HG03565 (cell line): ENCODE data around the gene CDCA8.
"Not testable (repeated sequence)": the region's sequence is repeated elsewhere in the genome, so short reads cannot be mapped to it uniquely, and the experiment has no call there.

Source experiments
- ATAC-seq: cut with Tn5 transposase; IDR thresholded peaks from one replicate; pipeline ENCODE4 v1.9.1; 2021; ENCODE audit warnings: mild to moderate bottlenecking, moderate library complexity; ENCODE audit not compliant: unreplicated experiment

CDCA8 gene

DNA sequence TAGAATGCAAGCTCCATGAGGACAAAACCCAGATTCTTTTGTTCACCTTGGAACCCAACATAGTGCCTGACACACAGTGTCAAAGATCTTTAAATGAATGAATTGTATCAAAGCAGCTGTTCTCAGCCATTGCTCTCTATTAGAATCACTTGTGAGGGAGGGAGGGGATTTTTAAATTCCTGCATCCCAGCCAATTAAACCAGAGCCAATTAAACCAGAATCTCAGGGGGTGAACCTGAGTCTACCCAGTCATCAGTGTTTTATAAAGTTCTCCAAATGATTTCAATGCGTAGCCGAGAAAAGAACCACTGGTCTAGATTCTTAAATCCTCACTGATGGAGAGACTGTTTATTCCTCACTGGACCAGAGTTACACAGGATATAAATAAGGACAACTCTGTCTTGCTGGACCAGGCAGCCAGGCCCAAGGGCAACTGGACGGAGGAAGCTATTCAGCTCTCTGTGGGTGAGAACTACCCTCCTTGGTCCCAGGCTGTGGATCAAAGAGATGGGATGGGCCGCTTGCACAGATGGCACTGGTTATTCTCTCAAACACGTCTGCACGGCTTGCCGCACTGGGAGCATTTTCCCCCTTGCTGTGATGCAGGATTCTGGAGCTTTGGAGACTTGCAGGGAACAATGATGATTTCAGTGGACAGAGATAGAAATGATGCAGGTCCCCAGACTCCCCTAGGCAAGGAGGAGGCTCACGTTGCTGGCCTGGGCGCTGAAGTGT is 20.0 kb upstream of the CDCA8 start:
- ATAC-seq: no peak

DNA sequence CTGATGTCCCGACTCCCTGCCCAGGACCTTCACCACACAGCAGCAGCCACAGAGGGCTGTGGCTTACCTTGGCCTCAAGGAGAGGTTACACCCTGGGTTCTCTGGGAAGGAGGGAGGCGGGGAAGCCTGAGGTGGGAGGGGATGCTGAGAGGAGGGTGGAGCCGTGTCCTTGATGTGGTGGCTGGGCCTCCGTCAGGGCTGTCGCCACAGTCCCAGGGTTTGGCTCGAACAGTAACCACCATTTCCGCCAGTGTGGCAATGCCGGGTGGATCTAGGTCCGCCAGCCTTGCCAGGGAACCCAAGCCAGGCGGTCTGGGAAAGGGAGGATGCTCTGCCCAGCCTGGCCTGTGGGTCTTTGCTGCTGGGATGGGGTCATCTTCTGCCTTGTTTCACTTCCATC is 18.4 kb upstream of the CDCA8 start:
- ATAC-seq: no peak

DNA sequence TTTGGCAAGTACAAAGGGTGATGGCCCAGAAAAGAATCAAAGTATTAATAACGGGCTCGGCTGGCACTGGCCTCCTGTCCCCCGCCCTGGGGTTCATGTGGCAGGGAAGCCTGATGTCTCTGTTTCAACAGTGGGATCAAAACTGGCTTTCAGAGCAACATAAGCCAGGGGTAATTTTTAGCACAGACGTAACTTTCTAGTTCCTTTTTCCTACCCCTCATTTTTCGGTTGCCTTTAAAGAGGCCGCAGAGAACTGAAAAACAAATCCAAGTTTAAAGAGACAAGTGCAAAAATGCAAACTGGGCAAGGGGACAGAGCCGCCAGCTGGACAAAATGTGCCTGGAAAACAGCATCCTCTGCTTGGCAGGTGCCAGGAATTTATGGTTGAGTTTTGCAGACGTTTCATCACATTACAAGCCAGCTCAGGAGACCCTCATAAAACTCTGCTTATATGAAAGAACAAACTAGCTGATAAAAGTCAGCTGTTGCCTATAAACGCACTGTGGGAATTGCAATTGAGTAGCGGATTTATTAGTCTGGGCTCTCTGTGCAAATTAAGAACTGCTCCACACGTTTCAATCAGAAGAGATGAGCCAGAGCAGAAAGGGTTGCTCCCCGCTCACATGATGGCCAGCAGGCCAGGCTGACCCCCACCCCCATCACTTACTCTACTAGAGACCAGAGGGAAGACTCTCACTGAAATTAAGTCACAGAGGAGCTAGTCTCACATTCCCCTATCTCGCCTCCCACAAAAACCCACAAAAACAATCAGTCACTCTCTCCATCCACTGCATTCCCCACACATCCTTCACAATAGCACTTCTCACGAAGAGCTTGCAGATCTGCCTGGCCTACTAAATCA is 15.8 kb upstream of the CDCA8 start:
- ATAC-seq: no peak

DNA sequence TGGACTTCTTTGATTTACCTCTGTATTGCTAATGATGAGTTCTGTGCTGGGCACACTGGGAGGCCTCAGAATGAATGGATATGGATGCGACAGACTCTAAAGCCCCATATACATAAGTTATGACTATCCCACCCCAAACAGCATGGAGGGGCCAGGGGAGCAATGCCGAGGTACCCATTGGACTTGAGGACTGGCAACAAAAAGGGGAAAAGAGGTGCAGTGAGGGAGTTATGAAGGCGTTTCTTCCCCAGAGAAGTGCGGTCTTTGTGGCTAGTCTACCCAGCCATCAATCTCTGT is 15.2 kb upstream of the CDCA8 start:
- no peak for ATAC-seq

DNA sequence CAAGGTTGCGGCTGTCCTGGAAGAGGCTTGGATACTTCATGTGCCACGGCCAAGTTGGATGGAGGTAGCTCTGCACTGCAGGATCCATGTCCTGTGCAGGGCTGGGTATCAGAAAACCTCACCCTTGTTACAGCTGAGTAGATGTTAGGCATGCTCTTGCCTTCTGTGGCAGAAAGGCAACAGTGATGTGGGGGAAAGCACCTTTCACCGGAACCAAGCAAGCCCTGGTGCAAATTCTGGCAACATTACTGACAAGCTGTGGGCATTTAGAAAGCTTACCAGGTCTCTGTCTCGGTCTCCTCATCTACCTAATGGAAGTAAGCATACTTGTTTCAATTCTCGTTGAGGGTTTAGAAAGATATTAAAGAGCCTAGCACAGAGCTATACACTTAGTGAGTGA is 14.5 kb upstream of the CDCA8 start:
- no peak for ATAC-seq

DNA sequence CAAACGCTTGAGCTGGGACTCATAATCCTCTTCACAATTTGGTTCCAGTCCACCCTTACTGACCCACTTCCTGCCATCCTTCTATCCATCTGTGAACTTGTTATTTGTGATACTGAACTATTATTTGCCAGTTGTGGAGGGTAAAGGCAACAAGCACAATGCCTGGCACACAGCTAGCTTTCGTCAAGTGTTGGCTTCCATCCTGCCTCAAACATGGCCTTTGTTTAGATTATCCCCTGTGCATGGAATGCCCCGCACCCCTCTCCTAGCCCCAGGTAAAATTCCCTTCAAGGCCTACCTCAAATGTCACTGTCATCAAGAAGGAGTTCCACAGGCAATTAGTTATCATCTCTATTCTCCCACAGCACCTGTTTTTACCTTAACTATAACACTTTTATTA is 11.4 kb upstream of the CDCA8 start:
- no peak for ATAC-seq

DNA sequence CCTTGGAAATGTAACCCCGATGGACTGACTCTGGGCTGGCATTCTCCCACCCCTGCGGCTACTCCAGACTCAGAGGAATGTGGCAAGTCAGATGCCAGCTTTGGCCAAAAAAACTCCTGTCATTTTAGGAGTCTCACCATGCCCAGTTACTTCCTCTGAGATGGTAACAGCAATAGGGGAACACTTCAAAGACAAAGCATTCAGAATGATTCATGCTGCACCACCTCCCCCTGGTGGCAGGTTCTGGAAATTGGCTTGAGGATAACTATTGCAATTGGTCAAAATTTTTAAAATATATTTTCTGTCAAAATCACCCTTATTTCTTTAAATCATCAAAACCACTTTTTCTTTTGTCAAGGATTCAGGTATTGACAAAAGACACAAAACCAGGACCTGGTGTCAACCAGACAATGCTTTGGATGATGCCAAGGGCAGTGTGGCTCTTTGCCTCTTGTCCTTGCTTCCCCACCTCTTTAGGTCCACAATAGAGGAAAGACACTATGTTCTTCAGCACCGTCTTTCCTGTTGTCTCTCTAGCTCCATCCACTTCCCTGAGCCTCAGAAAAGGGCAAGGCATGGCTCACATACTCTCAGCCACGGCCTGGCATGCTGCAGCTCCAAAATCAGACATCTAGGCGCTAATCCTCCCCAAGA is 9.9 kb upstream of the CDCA8 start:
- ATAC-seq: no peak

DNA sequence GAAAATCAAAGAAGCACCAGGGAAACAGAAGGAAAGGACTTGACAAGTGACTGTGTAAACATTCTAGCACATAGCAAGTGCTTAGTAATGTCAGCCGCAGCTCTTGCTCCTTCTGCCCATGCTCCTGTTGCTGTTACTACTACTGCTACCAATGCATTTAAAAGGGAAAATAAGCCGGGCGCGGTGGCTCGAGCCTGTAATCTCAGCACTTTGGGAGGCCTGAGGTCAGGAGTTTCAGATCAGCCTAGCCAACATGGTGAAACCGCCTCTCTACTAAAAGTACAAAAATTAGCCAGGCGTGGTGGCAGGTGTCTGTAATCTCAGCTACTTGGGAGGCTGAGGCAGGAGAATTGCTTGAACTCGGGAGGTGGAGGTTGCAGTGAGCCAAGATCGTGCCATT is 8.1 kb upstream of the CDCA8 start:
- not testable (repeated sequence) for ATAC-seq

DNA sequence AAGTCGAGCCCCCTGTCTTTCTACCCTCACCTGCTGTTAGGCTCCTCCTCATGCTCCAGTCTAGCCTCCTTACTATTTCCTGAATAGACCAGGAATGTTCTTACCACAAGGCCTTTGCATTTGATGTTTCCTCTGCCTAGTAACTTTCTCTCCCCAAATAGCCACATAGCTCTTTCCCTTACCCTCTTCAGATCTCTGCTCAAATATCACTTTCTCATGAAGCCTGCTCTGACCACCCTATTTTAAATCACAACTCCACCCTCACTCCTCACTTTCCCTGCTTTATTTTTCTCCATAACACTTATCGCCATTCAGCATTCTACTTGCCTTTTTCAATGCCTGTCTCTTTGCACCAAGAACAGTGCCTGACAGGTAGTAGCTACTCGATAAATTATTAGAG is 6.6 kb upstream of the CDCA8 start:
- no peak for ATAC-seq

DNA sequence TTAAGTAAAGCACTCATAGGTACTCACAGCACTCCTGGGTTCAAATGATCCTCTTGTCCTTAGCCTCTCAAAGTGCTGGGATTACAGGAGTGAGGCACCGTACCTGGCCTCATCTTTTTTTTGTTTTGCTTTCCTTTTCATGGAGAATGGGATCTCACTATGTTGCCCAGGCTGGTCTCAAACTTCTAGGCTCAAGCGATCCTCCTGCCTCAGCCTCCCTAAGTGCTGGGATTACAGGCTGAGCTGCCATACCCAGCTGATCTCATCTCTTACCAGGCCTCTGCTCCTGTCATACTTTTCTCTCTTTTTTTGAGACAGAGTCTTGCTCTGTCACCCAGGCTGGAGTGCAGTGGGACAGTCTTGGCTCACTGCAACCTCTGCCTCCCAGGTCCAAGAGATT is 4.6 kb upstream of the CDCA8 start:
- not testable (repeated sequence) for ATAC-seq

DNA sequence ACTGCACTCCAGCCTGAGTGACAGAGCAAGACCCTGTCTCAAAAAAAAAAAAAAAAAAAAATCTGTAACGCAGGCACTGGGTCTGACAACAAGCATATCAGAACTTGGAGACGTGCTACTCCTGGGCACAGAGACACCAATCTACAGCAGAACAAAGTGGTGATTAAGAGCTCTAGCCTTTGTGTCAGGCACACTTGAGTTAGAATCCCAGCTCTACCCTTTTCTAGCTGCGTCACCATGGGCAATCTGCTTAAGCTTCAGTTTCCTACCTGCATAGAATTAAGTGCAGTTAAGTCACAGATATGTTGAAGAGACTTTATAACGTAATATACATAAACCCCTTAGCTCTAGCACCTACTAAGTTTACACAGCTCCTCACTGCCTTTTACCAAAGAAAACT is 3.4 kb upstream of the CDCA8 start:
- ATAC-seq: no peak

DNA sequence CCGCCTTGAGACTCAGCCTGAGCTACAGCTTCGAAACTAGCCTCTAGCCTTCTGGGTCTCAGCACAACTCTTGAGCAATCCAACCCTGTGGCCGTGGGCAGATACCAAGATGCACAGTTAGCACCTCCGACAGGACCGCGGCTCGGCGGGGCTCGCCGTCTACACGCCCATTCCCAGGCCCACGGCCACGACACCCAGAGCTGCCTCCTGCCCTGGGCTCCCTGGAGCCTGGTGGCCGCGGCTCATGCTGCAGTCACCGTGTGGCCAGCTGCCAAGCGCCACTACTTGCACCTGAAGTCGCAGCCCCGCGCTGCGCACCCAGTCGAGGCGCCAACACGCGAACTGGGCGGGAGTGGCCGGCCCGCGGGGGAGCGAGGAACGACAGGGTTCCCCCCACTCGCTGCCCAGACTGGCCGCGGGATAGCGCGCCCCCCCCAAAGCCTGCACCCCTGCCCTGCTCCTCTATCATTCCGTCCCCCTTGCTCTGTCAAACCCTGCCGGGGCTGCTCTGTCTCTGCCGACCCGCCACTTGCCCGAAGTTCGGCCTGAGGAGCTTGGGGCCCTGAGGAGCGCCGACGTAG is 729 bp upstream of the CDCA8 start:
- no peak for ATAC-seq

DNA sequence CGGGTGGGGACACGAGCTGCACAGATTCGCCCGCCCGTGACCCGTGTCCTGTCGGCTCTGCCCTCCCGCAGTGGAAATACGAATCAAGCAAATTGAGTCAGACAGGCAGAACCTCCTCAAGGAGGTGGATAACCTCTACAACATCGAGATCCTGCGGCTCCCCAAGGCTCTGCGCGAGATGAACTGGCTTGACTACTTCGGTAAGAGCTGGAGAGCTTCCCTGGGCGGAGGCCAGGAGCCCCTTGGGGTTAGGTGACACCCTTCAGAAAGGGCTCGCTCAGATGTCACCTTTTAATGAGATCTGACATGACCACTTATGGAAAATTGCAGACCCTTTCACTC is 489 bp downstream of the CDCA8 start:
- no peak for ATAC-seq

DNA sequence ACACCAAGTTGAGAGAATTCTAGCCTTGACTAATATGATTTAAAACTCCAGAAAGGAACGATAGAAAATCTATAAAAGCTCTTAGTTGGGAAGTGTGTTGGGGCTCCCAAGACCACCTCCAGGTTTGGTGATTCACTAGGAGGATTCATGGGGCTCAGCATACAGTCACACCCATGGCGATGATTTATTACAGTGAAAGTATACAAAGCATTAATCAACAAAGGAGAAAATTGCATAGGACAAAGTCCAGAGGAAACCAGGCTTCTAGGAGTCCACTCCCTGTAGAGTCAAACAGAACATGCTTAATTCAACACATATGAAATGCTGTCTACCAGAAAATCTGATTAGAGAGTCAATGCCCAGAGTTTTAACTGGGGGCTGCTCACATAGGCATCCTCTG is 4.8 kb downstream of the CDCA8 start:
- no peak for ATAC-seq

DNA sequence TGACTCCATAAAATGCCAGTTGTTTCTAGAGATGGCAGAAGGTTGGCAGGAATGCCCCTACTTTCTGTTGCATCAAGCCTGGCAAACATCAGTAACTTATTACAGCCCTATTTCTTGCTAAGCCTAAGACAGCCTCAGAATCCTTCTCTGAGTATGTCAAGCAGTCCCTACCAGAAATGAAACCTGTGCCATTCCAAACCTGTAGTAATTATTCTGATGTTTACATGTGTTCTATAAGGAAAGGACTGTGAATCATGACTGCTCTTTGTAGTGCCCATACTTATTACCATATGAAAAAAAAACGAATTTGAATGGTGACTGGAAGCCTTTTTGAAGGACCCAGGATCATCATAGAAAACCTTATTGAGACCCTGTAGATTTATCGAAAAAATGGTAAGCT is 5.4 kb downstream of the CDCA8 start:
- ATAC-seq: no peak

DNA sequence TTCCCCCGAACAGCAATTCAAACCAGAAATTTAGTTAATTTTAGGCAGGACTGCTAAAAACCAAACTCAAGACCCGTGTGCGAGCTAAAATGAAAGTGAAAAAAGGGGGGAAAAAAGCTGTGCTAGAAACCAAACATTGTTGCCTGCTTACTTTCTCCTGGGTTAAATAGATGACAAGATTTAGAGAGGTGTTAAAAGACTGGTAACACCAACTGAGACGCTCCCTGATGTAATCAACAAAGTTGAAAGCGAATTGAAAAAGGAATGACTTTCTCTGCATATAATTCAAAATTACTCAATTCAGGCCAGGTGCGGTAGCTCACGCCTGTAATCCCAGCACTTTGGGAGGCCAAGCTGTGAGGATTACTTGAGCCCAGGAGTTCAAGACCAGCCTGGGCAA is 6.8 kb downstream of the CDCA8 start:
- ATAC-seq: no peak

DNA sequence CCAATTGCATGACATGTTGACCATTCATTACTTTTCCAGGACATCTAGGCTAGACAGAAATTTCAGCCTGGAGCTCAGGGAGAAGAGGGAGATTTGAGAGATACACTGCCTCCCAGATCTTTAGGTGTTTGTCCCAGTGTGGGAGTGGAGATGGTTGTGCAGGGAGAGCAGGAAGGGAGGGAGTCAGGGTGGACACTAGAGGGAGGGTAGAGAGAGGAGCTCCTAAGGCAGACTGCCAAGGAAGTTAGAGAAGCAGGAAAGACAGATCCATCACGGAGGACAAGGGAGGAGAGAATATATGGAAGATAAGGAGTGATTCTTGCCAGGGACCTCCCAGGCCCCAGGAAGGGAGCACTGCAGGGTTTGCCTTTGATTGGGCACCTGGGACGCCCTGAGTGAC is 8.7 kb downstream of the CDCA8 start:
- ATAC-seq: no peak

DNA sequence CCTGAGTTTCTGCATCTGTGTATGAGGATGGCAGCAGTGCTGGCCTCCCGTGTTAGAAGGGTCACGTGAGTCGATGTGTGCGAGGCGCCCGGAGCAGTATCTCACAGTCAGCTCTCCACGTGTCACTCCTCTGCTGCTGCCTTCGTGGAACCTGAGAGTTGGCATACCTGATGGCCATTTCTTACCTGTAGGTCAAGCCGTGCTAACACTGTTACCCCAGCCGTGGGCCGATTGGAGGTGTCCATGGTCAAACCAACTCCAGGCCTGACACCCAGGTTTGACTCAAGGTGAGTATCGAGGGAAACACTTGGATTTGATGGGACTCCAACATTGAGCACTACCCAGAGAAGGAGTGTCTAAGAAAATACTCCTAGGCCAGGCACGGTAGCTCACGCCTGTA is 10.7 kb downstream of the CDCA8 start:
- no peak for ATAC-seq

DNA sequence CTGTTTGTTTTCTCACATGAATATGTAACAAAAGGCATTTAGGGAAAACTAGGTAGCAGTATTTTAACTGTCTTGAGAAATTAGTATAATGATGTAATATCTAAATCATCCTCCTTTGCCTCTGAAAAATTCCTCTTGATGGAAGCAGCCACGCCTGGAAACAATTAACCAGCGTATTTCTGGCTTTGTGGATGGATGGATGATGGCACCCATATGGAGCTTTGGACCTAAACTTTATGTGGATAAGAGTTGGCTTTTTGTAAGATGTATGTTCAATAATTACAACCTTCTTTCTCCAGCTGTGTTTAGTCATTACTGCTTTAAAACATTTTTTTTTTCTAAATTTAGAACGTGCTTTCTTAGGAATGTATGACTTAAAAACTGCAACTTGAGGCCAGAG is 12.7 kb downstream of the CDCA8 start:
- no peak for ATAC-seq

DNA sequence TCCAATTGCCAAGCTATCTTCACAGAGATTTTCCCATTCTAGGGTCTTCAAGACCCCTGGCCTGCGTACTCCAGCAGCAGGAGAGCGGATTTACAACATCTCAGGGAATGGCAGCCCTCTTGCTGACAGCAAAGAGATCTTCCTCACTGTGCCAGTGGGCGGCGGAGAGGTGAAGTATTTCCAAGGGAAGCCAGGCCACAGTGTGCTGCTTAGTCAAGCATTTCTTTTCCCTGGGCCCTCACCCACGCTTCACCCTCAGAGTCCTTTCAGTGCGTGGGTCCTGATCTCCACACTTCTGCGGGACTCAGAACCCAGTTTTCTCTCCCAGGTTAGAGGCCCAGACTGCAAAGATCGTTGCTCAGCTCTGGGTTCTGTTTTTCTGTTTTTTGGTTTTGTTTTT is 13.1 kb downstream of the CDCA8 start:
- no peak for ATAC-seq

DNA sequence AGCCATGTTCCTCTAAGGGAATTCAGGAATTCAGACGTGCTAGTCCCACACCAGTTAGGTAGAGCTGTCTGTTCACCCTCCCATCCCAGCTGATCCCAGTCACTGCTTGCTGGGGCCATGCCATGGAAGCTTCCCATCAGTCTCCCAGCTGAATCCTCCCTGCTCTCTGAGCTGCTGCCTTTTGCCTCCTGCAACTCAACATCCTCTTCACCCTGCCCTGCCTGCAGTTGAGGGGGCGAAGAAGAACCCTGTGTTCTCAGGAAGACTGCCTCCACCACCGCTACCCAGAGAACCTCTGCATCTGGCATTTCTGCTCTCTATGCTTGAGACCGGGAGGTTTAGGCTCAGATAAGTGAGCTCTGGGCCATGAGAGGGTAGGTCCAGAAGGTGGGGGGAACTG is 16.2 kb downstream of the CDCA8 start:
- no peak for ATAC-seq

DNA sequence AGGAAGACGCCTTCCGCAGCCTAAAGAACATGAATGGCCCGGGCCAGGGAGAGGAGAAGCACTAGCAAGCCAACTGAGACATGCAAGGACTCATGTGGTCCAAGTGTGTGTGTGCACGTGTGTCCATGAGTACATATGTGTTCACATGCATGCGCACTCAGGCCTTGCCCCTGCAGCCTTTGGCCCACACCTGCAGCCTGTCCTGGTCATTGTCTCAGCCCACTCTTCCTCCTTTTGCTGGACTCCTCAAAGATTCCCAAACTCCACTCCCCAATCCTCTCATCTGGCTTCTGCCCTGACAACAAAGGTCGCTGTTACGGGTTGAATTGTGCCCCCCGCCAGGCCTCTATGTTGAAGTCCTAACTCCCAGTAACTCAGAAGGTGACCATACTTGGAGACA is 21.9 kb downstream of the CDCA8 start:
- no peak for ATAC-seq
